OCI-LY1 (cell line): Measurements from ENCODE around the gene DAAM1.

Source experiments
- H2AFZ ChIP-seq: fragments of 200-600 bp; sonication (generic), shearing (Covaris generic); 2 replicates; pipeline ENCODE4 v1.6.0; 2014; ENCODE audit warnings: antibody characterized with exemption, mild to moderate bottlenecking, low read length
- H3F3A ChIP-seq: fragments of 200-600 bp; sonication (generic), shearing (Covaris generic); 2 replicates; pipeline ENCODE4 v1.6.0; 2014; ENCODE audit warnings: mild to moderate bottlenecking, antibody characterized with exemption, low read length, moderate library complexity; ENCODE audit not compliant: insufficient read depth
- H3K27ac ChIP-seq: fragments of 200-600 bp; sonication (generic); 2 replicates; pipeline ENCODE4 v1.5.1; 2014; ENCODE audit warnings: low read length, mixed run types, mild to moderate bottlenecking, low read depth; ENCODE audit not compliant: poor library complexity, severe bottlenecking
- H3K27me3 ChIP-seq: fragments of 200-600 bp; sonication (generic); 2 replicates; pipeline ENCODE4 v1.6.0; 2014; ENCODE audit warnings: antibody characterized with exemption, mild to moderate bottlenecking, low read length, moderate library complexity; ENCODE audit not compliant: insufficient read depth
- H3K36me3 ChIP-seq: fragments of 200-600 bp; sonication (generic); 2 replicates; pipeline ENCODE4 v1.6.1; 2014; ENCODE audit warnings: mild to moderate bottlenecking, antibody characterized with exemption, low read length, moderate library complexity, mixed read lengths; ENCODE audit not compliant: insufficient read depth
- H3K4me1 ChIP-seq: fragments of 200-600 bp; sonication (generic); 2 replicates; pipeline ENCODE4 v1.5.1; 2014; ENCODE audit warnings: mild to moderate bottlenecking, low read length, moderate library complexity; ENCODE audit not compliant: insufficient read depth, severe bottlenecking
- H3K4me2 ChIP-seq: fragments of 200-600 bp; sonication (generic), shearing (Covaris generic); 2 replicates; pipeline ENCODE4 v1.6.1; 2014; ENCODE audit warnings: low read length
- H3K4me3 ChIP-seq: fragments of 200-600 bp; sonication (generic); 2 replicates; pipeline ENCODE4 v1.5.1; 2014; ENCODE audit warnings: low read length, low read depth, mild to moderate bottlenecking, mixed read lengths; ENCODE audit not compliant: poor library complexity, severe bottlenecking
- H3K79me2 ChIP-seq: fragments of 200-600 bp; shearing (Covaris generic); 2 replicates; pipeline ENCODE4 v1.6.1; 2016; ENCODE audit warnings: mixed run types, low read length, mixed read lengths; ENCODE audit not compliant: insufficient read depth
- H3K9ac ChIP-seq: fragments of 200-600 bp; sonication (generic), shearing (Covaris generic); 2 replicates; pipeline ENCODE4 v1.6.1; 2014; ENCODE audit warnings: mild to moderate bottlenecking, low read length, mixed read lengths
- H3K9me2 ChIP-seq: fragments of 200-600 bp; sonication (generic), shearing (Covaris generic); 2 replicates; pipeline ENCODE4 v1.6.1; 2014; ENCODE audit warnings: low read depth, mild to moderate bottlenecking, low read length, mixed read lengths
- H3K9me3 ChIP-seq: fragments of 200-600 bp; shearing (Covaris generic); 2 replicates; pipeline ENCODE4 v1.6.1; 2014; ENCODE audit warnings: low read length, mixed read lengths
- H4K20me1 ChIP-seq: fragments of 200-600 bp; sonication (generic), shearing (Covaris generic); 2 replicates; pipeline ENCODE4 v1.6.0; 2016; ENCODE audit warnings: mild to moderate bottlenecking, low read length; ENCODE audit not compliant: insufficient read depth
- EZH2 ChIP-seq: fragments of 200-600 bp; sonication (generic), shearing (Covaris generic); IDR thresholded peaks from 2 replicates; pipeline ENCODE4 v1.8.0; 2017; ENCODE audit warnings: borderline replicate concordance, mixed run types, mild to moderate bottlenecking, antibody characterized with exemption, low read length, moderate library complexity, mixed read lengths
- TF ChIP-seq, protein P1 (sequence below): fragments of 200-600 bp; sonication (generic), shearing (Covaris generic); IDR thresholded peaks from 2 replicates; pipeline ENCODE4 v1.5.1; 2017; ENCODE audit warnings: mild to moderate bottlenecking, antibody characterized with exemption, low read length, moderate library complexity, mixed read lengths

The DAAM1 gene

DNA sequence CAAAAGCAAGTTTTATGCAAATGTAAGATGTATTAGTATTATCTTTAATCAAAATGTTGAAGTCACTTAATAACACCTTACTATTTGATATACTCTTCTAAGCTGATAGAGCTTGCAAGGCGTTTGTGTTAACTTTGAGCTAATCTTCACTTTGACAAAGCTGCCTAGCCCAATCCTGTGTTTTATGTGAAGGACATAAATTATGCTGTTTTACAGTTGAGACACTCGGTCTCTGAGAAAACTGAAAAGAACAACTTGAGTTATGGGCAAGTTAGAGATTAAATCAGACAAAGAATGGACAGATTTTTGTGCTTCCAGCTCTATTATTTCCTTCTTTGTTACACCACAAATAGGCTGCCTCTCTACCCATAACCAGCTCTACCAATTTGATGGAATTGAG lies 42.0 kb upstream of the DAAM1 start:
- TF ChIP-seq, protein P1, sequence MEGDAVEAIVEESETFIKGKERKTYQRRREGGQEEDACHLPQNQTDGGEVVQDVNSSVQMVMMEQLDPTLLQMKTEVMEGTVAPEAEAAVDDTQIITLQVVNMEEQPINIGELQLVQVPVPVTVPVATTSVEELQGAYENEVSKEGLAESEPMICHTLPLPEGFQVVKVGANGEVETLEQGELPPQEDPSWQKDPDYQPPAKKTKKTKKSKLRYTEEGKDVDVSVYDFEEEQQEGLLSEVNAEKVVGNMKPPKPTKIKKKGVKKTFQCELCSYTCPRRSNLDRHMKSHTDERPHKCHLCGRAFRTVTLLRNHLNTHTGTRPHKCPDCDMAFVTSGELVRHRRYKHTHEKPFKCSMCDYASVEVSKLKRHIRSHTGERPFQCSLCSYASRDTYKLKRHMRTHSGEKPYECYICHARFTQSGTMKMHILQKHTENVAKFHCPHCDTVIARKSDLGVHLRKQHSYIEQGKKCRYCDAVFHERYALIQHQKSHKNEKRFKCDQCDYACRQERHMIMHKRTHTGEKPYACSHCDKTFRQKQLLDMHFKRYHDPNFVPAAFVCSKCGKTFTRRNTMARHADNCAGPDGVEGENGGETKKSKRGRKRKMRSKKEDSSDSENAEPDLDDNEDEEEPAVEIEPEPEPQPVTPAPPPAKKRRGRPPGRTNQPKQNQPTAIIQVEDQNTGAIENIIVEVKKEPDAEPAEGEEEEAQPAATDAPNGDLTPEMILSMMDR: no peak
- no peak for TF ChIP-seq EZH2
- H3K4me3 ChIP-seq: no peak overlapping the region
- H3K27ac ChIP-seq: no peak overlapping the region
- no peak overlapping the region for H2AFZ ChIP-seq
- H3K79me2 ChIP-seq: no peaks in the 10 kb centered on the region
- H3K9me3 ChIP-seq: no peaks in the 10 kb centered on the region
- no peaks in the 10 kb centered on the region for H3K9me2 ChIP-seq
- no peak overlapping the region for H3K9ac ChIP-seq
- no peaks in the 10 kb centered on the region for H3F3A ChIP-seq
- no peaks in the 10 kb centered on the region for H3K27me3 ChIP-seq
- no peaks in the 10 kb centered on the region for H3K36me3 ChIP-seq
- H4K20me1 ChIP-seq: no peaks in the 10 kb centered on the region
- no peak overlapping the region for H3K4me2 ChIP-seq
- H3K4me1 ChIP-seq: peaks cover 47% of the 10 kb centered on the region

DNA sequence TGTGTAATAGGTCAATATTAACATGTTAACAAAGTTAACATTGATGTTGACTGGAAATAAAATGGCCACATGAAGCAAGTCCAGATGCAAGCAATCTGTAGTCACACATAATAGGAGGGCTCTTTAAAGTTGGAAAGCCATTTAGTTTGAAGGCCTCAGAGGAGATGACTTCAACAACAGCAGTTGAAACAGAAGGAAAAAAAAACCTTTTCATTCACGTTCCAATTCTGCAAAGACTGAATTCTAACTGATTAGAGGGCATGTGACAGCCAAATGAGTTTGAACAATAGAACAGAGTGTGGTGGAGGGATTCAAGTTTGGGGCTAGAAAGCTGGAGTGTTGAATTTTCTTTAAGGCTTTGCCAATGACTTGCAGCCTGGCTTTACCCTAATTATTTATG lies 41.5 kb upstream of the DAAM1 start:
- no peaks in the 10 kb centered on the region for H3K79me2 ChIP-seq
- H3K27me3 ChIP-seq: no peaks in the 10 kb centered on the region
- H3K4me2 ChIP-seq: no peak overlapping the region
- no peak overlapping the region for H3K27ac ChIP-seq
- no peak overlapping the region for H3K4me3 ChIP-seq
- no peaks in the 10 kb centered on the region for H3K9me2 ChIP-seq
- no peak overlapping the region for H3K9ac ChIP-seq
- no peaks in the 10 kb centered on the region for H3F3A ChIP-seq
- TF ChIP-seq EZH2: no peak
- TF ChIP-seq, protein P1: no peak
- no peaks in the 10 kb centered on the region for H3K36me3 ChIP-seq
- no peaks in the 10 kb centered on the region for H3K9me3 ChIP-seq
- H3K4me1 ChIP-seq: peaks cover 49% of the 10 kb centered on the region
- H4K20me1 ChIP-seq: no peaks in the 10 kb centered on the region
- H2AFZ ChIP-seq: no peak overlapping the region

DNA sequence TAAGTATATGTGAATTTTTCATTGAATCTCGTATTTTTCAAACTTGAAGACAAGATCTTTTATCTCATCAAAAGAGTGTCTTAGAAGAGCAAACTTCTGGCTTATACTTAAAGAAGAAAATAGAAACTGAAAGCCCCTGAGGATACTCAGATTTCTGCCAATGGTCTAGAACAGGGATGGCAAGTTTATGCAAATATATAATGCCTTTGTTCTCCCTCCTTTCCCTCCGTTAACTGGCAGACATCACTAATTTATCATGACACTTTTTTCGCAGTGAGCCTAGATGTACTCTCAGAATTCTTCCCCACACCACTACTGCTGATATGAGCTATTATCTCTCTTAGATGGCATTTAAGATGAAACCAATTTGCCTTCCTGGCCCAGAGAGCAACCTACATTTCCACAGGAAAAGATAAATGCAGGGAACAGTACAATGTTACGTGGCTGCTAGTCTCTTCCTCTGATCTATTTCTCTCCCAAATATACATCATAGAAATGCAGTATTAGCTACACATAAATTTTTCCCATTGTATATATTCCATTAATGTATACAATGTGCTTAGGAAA lies 40.0 kb upstream of the DAAM1 start:
- Histone ChIP-seq H3K9ac (no peak overlapping the region), H3K27ac (peak overlapping the region; percentile 47), H3F3A (no peaks in the 10 kb centered on the region), H3K9me2 (no peaks in the 10 kb centered on the region), H2AFZ (no peak overlapping the region), H3K4me2 (peak overlapping the region; percentile 47), H3K36me3 (no peaks in the 10 kb centered on the region), H3K79me2 (no peaks in the 10 kb centered on the region), H3K4me1 (peaks cover 49% of the 10 kb centered on the region), H3K9me3 (no peaks in the 10 kb centered on the region), H3K4me3 (no peak overlapping the region), H4K20me1 (no peaks in the 10 kb centered on the region), H3K27me3 (no peaks in the 10 kb centered on the region)
- TF ChIP-seq, protein P1: no peak
- no peak for TF ChIP-seq EZH2
